ENCODE data around the gene MUC3A. TPM values are rescaled to one million over a fixed set of nuclear protein-coding genes. Genes with fewer than 3 reads are reported as not detected.

MUC3A gene
- total RNA-seq, 3 donors from 2014 or later (not counting 1 experiment from before 2014, with no cell fraction given) = 0.24 TPM; not detected in 2

DNA sequence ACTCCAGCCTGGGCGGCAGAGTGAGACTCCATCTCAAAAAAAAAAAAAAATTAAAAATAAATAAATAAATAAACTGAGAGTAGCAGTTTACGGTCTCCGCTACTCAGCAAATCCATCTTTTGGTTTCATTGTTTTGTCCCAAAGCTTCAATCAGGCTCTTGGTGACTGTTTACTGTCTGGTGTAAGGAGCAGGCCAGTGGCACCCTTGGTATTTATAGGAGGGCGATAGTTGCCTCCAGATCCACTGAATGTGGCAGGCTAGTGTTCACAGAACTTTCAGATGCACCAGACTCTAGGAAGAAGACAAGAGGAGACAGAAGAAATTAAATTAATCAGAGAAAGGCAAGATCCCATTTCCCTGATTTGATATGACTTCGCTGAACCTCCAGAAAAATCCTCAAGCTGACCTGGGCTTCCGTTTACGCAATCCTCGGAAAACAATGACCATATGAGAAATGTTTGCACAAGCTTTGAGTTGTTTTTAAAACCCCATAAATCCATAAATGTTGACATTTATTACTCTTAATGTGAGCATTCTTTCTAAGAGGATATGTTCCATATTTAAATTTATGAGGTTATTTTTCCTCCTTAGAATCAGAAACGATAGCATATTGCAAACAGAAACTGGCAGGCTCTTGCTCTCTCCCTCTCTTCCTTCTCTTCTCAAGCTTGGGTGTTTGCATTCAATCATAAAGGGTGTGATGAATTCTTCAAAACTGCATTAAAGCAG lies 7.1 kb upstream of the MUC3A start:
- WGBS (ENCODE audit: insufficient coverage) = 81% methylated on average over 7 of the region's 9 CpGs
- Mint-ChIP-seq H3K9me3 (no peaks in the 10 kb centered on the region), H3K27me3 (ENCODE audit: low read depth in 2 of 2) (peaks cover 14 to 17% of the 10 kb centered on the region in 2 donors), H3K27ac (no peak overlapping the region), H3K4me1 (peaks cover 0 to 5% of the 10 kb centered on the region in 2 donors), H3K4me3 (no peak overlapping the region), H3K36me3 (no peaks in the 10 kb centered on the region)
- TF ChIP-seq, protein P1, sequence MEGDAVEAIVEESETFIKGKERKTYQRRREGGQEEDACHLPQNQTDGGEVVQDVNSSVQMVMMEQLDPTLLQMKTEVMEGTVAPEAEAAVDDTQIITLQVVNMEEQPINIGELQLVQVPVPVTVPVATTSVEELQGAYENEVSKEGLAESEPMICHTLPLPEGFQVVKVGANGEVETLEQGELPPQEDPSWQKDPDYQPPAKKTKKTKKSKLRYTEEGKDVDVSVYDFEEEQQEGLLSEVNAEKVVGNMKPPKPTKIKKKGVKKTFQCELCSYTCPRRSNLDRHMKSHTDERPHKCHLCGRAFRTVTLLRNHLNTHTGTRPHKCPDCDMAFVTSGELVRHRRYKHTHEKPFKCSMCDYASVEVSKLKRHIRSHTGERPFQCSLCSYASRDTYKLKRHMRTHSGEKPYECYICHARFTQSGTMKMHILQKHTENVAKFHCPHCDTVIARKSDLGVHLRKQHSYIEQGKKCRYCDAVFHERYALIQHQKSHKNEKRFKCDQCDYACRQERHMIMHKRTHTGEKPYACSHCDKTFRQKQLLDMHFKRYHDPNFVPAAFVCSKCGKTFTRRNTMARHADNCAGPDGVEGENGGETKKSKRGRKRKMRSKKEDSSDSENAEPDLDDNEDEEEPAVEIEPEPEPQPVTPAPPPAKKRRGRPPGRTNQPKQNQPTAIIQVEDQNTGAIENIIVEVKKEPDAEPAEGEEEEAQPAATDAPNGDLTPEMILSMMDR (IDR thresholded peaks at IDR 0.05) = no peak
- H3K4me3 ChIP-seq (ENCODE audit: low read length) = no peak overlapping the region
- no peaks in the 10 kb centered on the region for H3K27me3 ChIP-seq (ENCODE audit: control insufficient read depth, insufficient read depth, low read length)
- intact Hi-C loops (cut with micrococcal nuclease) = no loop called here
- no peaks in the 10 kb centered on the region for H3K4me1 ChIP-seq (ENCODE audit: control insufficient read depth, insufficient read depth, low read length)
- DNase-seq (no peak), ATAC-seq (no peak)
- no peaks in the 10 kb centered on the region for H3K36me3 ChIP-seq (ENCODE audit: control insufficient read depth, insufficient read depth, low read length)
- no peak overlapping the region for H3K27ac ChIP-seq (ENCODE audit: low read length)
- no peaks in the 10 kb centered on the region for H3K9me3 ChIP-seq (ENCODE audit: control insufficient read depth, insufficient read depth, low read length)

DNA sequence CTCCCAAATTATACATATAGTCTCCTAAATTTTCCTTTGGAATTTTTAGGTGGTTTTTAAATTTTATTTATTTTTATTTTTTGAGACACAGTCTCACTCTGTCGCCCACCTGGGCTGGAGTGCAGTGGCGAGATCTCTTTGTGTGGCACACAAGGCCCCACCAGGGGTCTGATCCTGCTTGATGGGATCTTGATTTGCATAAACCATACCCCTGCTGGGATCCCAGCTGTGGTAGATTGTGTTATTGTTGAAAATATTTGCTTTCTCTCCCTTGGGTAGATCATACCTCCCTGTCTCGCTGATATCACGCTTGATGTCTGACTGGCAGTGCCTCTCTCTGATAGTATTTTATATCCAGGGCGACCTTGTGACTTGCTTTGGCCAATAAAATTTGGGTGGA lies 5.6 kb upstream of the MUC3A start:
- ATAC-seq (no peak), DNase-seq (no peak)
- no peaks in the 10 kb centered on the region for H3K36me3 ChIP-seq (ENCODE audit: control insufficient read depth, insufficient read depth, low read length)
- Mint-ChIP-seq H3K36me3 (no peaks in the 10 kb centered on the region), H3K27me3 (ENCODE audit: low read depth in 2 of 2) (peaks cover 14 to 15% of the 10 kb centered on the region in 2 donors), H3K4me1 (peaks cover 0 to 5% of the 10 kb centered on the region in 2 donors), H3K27ac (no peak overlapping the region), H3K4me3 (no peak overlapping the region), H3K9me3 (no peaks in the 10 kb centered on the region)
- TF ChIP-seq, protein P1 (IDR thresholded peaks at IDR 0.05) = no peak
- WGBS (ENCODE audit: insufficient coverage) = 82% methylated on average over 5 of the region's 5 CpGs
- no peak overlapping the region for H3K27ac ChIP-seq (ENCODE audit: low read length)
- H3K9me3 ChIP-seq (ENCODE audit: control insufficient read depth, insufficient read depth, low read length) = no peaks in the 10 kb centered on the region
- intact Hi-C loops (cut with micrococcal nuclease) = no loop called here
- no peak overlapping the region for H3K4me3 ChIP-seq (ENCODE audit: low read length)
- no peaks in the 10 kb centered on the region for H3K4me1 ChIP-seq (ENCODE audit: control insufficient read depth, insufficient read depth, low read length)
- H3K27me3 ChIP-seq (ENCODE audit: control insufficient read depth, insufficient read depth, low read length) = no peaks in the 10 kb centered on the region

DNA sequence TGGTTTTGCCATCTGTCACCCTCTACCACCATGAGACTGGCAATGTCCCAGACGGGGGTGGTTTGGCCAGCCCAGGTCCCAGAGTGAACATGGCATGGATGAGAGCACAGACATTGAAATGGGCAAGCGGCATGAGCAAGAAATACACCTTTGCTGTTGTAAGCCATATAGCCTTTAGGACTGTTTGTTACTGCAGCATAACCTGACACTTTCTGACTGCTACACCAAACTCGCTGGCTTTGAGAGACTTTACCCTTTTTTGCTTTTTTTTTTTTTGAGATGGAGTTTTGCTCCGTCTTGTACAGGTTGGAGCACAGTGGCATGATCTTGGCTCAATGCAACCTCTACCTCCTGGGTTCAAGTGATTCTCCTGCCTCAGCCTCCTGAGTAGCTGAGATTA lies 5.2 kb upstream of the MUC3A start:
- H3K27me3 Mint-ChIP-seq (ENCODE audit: low read depth in 2 of 2) = peaks cover 14 to 17% of the 10 kb centered on the region in 2 donors
- peaks cover 0 to 5% of the 10 kb centered on the region in 2 donors for H3K4me1 Mint-ChIP-seq
- H3K27ac Mint-ChIP-seq = no peak overlapping the region
- H3K36me3 Mint-ChIP-seq = no peaks in the 10 kb centered on the region
- ATAC-seq (no peak), DNase-seq (no peak)
- H3K4me3 Mint-ChIP-seq = no peak overlapping the region
- no peaks in the 10 kb centered on the region for H3K27me3 ChIP-seq (ENCODE audit: control insufficient read depth, insufficient read depth, low read length)
- no peaks in the 10 kb centered on the region for H3K36me3 ChIP-seq (ENCODE audit: control insufficient read depth, insufficient read depth, low read length)
- TF ChIP-seq, protein P1 (IDR thresholded peaks at IDR 0.05) = no peak
- intact Hi-C loops (cut with micrococcal nuclease) = no loop called here
- no peak overlapping the region for H3K27ac ChIP-seq (ENCODE audit: low read length)
- 83% methylated on average over 4 of the region's 4 CpGs for WGBS (ENCODE audit: insufficient coverage)
- no peaks in the 10 kb centered on the region for H3K4me1 ChIP-seq (ENCODE audit: control insufficient read depth, insufficient read depth, low read length)
- H3K4me3 ChIP-seq (ENCODE audit: low read length) = no peak overlapping the region
- no peaks in the 10 kb centered on the region for H3K9me3 Mint-ChIP-seq
- no peaks in the 10 kb centered on the region for H3K9me3 ChIP-seq (ENCODE audit: control insufficient read depth, insufficient read depth, low read length)

DNA sequence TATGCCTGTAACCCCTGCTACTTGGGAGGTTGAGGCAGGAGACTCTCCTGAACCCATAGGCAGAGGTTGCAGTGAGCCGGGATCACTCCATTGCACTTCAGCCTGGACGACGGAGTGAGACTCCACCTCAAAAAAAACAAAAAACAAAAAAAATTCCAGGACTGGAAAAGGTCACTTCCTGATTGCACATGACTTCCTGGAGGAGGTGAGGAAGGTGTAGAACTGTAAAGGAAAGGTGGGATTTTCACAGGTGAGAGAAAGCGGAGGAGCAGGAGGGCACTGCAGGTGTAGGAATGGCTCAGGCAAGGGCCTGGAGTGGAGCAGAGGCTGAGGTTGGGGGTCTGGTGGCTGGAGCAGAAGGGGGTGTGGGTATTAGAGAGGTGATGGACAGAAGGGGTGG lies 3.2 kb upstream of the MUC3A start:
- Mint-ChIP-seq H3K9me3 (no peaks in the 10 kb centered on the region), H3K4me1 (peaks cover 0 to 5% of the 10 kb centered on the region in 2 donors), H3K27ac (no peak overlapping the region), H3K36me3 (no peaks in the 10 kb centered on the region), H3K4me3 (no peak overlapping the region), H3K27me3 (ENCODE audit: low read depth in 2 of 2) (peaks cover 19 to 27% of the 10 kb centered on the region in 2 donors)
- intact Hi-C loops (cut with micrococcal nuclease) = no loop called here
- 100% methylated on average over 2 of the region's 4 CpGs for WGBS (ENCODE audit: insufficient coverage)
- no peaks in the 10 kb centered on the region for H3K36me3 ChIP-seq (ENCODE audit: control insufficient read depth, insufficient read depth, low read length)
- no peak for ATAC-seq
- no peaks in the 10 kb centered on the region for H3K9me3 ChIP-seq (ENCODE audit: control insufficient read depth, insufficient read depth, low read length)
- H3K4me1 ChIP-seq (ENCODE audit: control insufficient read depth, insufficient read depth, low read length) = no peaks in the 10 kb centered on the region
- no peak for DNase-seq
- H3K4me3 ChIP-seq (ENCODE audit: low read length) = no peak overlapping the region
- H3K27me3 ChIP-seq (ENCODE audit: control insufficient read depth, insufficient read depth, low read length) = no peaks in the 10 kb centered on the region
- no peak overlapping the region for H3K27ac ChIP-seq (ENCODE audit: low read length)
- TF ChIP-seq, protein P1 (IDR thresholded peaks at IDR 0.05) = no peak

All from natural killer cell (primary cell).